Prostate gland (tissue), 2 donors: ENCODE results near the gene NOXA1.

Experiments
- CTCF ChIP-seq, 4 experiments: fragments of 200-600 bp in 2 of 4; fragments of 450-650 bp in 2 of 4; sonication (generic) in 2 of 4; IDR thresholded peaks; 1 replicate in 3 of 4; 2 replicates in 1 of 4; pipeline ENCODE4 v1.5.1; 2016 to 2019; ENCODE audit warnings: antibody characterized with exemption in 4 of 4, mild to moderate bottlenecking in 2 of 4, moderate library complexity in 2 of 4
- POLR2A ChIP-seq: fragments of 450-650 bp; IDR thresholded peaks from one replicate; pipeline ENCODE4 v1.6.1; 2016; ENCODE audit warnings: antibody characterized with exemption, mild to moderate bottlenecking
- POLR2AphosphoS5 ChIP-seq: sonication (generic); formaldehyde crosslinking; IDR thresholded peaks from one replicate; pipeline ENCODE4 v1.6.1; 2017; ENCODE audit warnings: antibody characterized with exemption

GRCh38 chr9:137458194-137459151, 35.3 kb downstream of the NOXA1 start:
- TF ChIP-seq CTCF (IDR thresholded peaks at IDR 0.05) = no peak
- no peak for TF ChIP-seq POLR2A
- TF ChIP-seq POLR2AphosphoS5 = no peak
